ENCODE results near the gene CCDC43.
"Not testable (repeated sequence)": the region's sequence is repeated elsewhere in the genome, so short reads cannot be mapped to it uniquely, and the experiment has no call there.

The CCDC43 gene

DNA sequence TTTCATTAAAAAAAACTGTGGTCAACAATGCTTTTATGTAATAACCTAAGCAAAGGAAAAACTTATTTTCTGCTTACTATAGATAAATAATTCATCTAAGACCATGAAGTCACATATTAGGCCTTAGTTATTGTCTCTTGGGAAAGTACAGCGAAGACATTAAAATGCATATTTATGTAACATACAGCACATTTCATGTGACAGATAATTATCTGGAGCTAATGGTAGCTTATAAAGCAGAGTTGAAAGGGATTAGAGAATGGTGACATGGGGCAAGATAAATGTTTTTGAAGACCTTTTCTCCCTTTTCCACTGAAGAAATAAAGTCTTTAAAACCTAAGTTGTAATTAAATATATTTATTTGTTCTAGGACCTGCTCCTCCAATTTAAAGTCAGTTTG, 23.6 kb downstream of the CCDC43 start:
- DNase-seq: no peak

GRCh38 chr17:44664867-44665266, 24.7 kb downstream of the CCDC43 start:
- DNase-seq: no peak

DNA sequence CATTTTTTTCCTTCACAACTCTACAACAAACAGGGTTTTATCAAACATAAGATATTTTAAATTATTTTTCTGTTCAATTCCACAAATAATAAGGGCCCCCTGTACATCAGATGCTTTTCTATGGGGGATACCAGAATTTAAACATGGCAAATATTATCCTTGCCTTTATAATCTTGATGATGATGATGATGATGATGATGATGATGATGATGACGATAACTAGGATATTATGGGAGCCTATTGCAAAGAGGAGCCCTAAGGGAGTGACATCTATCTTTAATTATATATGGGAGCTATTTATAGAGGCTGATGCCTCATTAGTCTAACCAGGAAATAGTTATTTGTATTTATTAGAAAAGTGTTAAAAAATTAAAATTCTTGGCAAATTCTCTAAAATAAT, 26.5 kb downstream of the CCDC43 start:
- DNase-seq: no peak

DNA sequence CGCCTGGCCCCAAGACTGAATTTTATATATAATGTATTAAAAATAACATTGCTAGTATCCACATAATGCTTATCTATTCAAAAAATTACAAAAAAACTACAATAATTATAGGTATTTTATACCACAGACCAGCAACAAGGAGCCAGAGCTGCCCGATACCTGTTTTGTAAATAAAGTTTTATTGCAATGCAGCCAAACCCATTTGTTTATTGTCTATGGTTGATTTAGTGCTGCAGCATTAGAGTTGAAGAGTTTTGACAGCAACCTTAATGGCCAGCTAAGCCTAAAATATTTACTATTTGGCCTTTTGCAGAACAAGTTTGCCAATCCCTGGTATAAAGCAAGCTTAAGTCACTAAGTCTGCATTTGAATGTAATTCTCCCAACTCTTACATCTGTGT, 27.7 kb downstream of the CCDC43 start:
- DNase-seq: no peak

DNA sequence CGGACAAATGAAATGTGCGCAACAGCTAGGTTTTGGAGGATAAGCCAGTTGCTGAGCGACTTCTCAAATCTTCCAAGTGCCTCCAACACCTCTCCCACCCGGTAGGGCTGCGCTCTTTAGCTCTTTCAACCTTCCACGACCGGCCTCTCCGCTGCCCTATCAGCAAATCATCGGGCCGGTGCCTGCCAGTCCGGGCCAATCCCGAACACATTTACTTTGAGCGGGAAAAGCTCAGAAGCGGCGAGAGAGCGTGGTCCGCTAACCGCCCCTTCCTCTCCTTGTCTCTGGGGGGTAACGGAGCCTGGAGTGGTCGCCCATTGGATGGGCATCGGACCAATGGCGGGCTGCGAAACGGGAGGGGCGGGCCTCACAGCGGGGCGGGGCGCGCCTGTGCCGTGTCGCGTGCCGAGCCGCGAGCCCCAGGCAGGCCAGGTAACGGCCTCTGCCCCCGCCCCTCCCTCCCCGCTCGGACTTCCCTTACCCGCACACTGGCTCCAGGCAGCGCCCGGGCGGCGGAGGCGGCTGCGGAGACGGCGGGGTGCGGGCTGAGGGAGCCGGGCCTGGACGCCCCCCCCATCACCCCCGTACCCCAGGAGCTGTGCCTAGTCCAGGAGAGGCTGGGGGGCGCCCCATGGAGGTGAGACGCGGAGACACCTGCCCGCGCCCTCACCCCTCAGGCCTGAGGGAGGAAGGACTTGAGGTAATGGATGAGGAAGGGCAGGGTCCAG, 33.4 kb downstream of the CCDC43 start, which contains the start of gene MEIOC:
Gene MEIOC (plus strand): TSS at position 486 of the 728 bp plus-strand sequence. CDS start 146 bp downstream, at position 632.
- DNase-seq: no peak

DNA sequence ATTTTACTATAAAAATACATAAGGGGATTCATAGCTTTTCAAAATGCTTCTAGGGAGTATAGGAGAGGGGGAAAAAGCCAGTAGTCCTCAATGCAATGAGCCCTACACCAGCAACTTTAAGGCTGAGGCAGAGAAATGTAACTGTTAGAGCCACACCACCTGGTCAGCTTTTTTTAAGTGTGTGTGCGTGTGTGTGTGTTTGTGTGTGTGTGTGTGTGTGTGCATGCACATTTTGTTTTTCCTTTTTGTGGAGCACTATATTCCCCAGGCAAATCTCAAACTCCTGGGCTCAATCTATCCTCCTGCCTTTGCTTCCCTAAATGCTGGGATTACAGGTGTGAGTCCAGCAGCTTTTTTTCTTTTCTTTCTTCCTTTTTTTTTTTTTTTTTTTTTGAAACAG, 35.6 kb downstream of the CCDC43 start:
- no peak for DNase-seq

- DNase-seq: no peak
Observed at GRCh38 chr17:44653384-44653783, 36.2 kb downstream of the CCDC43 start.

GRCh38 chr17:44652727-44653126, 36.8 kb downstream of the CCDC43 start:
- DNase-seq: no peak

DNA sequence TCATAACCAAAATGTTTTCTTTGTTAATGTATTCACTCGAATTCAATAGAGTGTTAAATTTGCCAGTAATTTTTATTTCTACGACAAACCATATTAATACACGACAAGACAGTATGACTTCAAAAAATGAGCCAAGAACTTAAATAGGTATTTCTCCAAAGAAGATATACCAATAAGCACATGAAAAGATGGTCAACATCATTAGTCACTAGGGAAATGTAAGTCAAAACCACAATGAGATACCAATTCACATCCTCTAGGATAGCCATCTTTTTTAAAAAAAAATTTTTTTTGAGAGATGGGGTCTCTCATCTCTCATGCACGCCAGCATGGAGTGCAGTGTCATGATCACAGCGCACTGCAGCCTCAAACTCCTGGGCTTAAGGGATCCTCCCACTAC, 38.3 kb downstream of the CCDC43 start:
- no peak for DNase-seq

DNA sequence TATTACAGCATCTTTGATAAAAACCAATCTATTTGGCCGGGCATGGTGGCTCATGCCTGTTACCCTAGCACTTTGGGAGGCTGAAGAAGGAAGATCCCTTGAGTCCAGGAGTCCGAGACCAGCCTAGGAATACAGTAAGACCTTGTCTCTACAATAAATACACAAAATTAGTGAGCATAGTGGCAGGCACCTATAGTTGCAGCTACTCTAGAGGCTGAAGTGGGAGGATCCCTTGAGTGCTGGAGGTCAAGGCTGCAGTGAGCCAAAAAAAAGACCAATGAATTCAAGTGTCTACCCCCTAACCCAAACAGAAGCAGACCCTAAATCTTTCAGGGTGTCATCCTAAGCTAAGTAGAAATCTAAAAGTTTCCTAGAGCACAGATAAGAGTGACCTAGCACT, 40.6 kb downstream of the CCDC43 start:
- DNase-seq: no peak

DNA sequence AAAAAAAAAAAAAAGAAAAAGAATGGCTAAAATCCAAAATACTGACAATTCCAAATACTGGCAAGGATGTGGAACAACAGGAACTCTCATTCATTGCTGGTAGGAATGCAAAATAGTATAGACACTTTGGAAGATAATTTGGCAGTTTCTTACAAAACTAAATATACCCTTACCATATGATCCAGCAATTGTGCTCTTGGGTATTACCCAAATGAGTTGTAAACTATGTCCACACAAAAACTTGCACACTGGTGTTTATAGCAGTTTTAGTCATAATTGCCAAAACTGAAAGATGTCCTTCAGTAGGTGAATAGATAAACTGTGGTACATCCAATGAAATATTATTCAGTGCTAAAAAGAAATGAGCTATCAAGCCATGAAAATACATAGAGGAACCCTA, 41.8 kb downstream of the CCDC43 start:
- DNase-seq: no peak

GRCh38 chr17:44646280-44646679, 43.3 kb downstream of the CCDC43 start:
- no peak for DNase-seq

- no peak for DNase-seq
Observed at GRCh38 chr17:44645341-44645740, 44.2 kb downstream of the CCDC43 start.

GRCh38 chr17:44642834-44643233, 46.7 kb downstream of the CCDC43 start:
- no peak for DNase-seq

- DNase-seq: no peak
Observed at GRCh38 chr17:44637066-44637465, 52.5 kb downstream of the CCDC43 start.

- DNase-seq: no peak
Observed at GRCh38 chr17:44636562-44636961, 53.0 kb downstream of the CCDC43 start.

DNA sequence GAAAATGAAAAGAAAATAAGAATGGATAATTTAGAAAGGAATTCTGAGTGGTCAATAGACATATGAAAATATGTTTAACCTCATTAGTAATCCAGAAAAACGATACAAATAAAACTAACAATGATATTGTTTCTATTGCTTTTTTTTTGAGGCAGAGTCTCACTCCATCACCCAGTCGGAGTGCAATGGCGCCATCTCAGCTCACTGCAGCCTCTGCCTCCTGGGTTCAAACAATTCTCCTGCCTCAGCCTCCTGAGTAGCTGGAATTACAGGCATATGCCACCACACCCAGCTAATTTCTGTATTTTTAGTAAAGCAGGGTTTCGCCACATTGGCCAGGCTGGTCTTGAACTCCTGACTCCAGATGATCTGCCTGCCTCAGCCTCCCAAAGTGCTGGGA, 55.2 kb downstream of the CCDC43 start:
- not testable (repeated sequence) for DNase-seq

DNA sequence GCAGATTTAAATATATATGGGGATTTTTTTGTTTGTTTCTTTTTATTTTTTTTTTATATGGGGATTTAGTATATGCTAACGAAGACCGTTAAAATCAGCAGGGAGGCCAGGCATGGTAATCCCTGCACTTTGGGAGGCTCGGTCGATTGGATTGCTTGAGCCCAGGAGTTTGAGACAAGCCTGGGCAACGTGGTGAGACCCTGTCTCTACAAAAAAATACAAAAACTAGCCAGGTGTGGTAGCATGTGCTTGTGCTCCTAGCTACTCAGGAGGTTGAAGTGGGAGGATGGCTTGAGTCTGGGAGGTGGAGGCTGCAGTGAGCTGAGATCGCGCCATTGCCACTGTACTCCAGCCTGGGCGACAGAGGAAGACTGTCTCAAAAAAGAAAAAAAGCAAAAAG, 55.6 kb downstream of the CCDC43 start:
- DNase-seq: no peak

GRCh38 chr17:44630703-44631102, 58.9 kb downstream of the CCDC43 start:
- DNase-seq: no peak

- DNase-seq: no peak
Observed at GRCh38 chr17:44629314-44629713, 60.3 kb downstream of the CCDC43 start.

- no peak for DNase-seq
Observed at GRCh38 chr17:44628243-44629188, 61.1 kb downstream of the CCDC43 start.

DNA sequence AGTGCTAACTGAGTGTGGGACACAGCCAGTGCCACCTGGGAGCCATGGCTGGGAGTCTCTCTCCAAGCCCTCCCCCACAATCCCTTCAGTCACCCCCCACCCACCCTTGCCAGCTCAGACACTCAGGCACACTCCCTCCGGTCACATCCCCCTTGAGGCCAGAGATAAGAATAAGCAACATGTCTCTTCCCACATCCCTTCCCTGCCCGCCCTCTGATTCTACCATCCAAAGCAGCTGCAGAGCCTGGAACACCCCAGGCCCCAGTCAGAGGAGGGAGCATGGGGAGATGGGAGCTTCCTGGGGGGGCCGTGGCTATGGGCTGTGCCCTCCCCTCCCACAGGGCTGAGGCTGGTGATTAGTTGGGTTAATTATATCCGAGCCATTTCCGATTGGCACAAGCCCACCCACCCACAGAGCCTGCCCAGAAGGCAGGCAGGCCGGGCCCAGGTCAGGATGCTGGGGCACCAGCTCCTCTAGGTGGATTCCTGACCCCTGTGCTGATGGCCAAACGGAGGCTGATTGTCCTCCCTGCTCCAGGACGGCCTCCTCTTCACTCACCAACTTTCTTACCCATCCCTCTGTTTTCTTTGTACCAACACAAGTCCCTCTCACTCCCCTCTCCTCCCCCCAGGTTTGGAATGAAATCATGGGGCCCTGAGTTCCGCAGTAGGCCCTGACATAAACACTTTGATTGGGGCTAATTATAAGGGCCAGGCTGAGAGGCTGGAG, 61.9 kb downstream of the CCDC43 start:
- no peak for DNase-seq

All from NCI-H2107 (cell line).